GM15510 (cell line): ENCODE measurements around the gene TTLL11.

Experiments used
- POLR2A ChIP-seq: IDR thresholded peaks from 3 replicates; pipeline ENCODE4 v1.6.1; 2011; ENCODE audit warnings: borderline replicate concordance; ENCODE audit not compliant: insufficient read length; ENCODE audit errors: extremely low read depth

Gene TTLL11

GRCh38 chr9:121945849-121946248 lies 147.3 kb downstream of the TTLL11 start:
- TF ChIP-seq POLR2A = no peak

- TF ChIP-seq POLR2A = no peak
Measured at GRCh38 chr9:121945281-121945680, 147.8 kb downstream of the TTLL11 start.

GRCh38 chr9:121944711-121945191 lies 148.4 kb downstream of the TTLL11 start:
- no peak for TF ChIP-seq POLR2A

- no peak for TF ChIP-seq POLR2A
Measured at GRCh38 chr9:121943463-121943862, 149.6 kb downstream of the TTLL11 start.

- TF ChIP-seq POLR2A = no peak
Measured at GRCh38 chr9:121942866-121943382, 150.2 kb downstream of the TTLL11 start.

- no peak for TF ChIP-seq POLR2A
Measured at GRCh38 chr9:121942313-121942712, 150.8 kb downstream of the TTLL11 start.

- TF ChIP-seq POLR2A = no peak
Measured at GRCh38 chr9:121939643-121940042, 153.5 kb downstream of the TTLL11 start.

GRCh38 chr9:121938621-121939020 lies 154.5 kb downstream of the TTLL11 start:
- no peak for TF ChIP-seq POLR2A

- TF ChIP-seq POLR2A = no peak
Measured at GRCh38 chr9:121937240-121937639, 155.9 kb downstream of the TTLL11 start.

GRCh38 chr9:121935739-121936138 lies 157.4 kb downstream of the TTLL11 start:
- no peak for TF ChIP-seq POLR2A

- TF ChIP-seq POLR2A = no peak
Measured at GRCh38 chr9:121930956-121931355, 162.2 kb downstream of the TTLL11 start.

- TF ChIP-seq POLR2A = no peak
Measured at GRCh38 chr9:121929893-121930875, 162.9 kb downstream of the TTLL11 start.

GRCh38 chr9:121927636-121928035 lies 165.5 kb downstream of the TTLL11 start:
- no peak for TF ChIP-seq POLR2A

GRCh38 chr9:121927081-121927480 lies 166.0 kb downstream of the TTLL11 start:
- no peak for TF ChIP-seq POLR2A

- no peak for TF ChIP-seq POLR2A
Measured at GRCh38 chr9:121926351-121926801, 166.7 kb downstream of the TTLL11 start.

GRCh38 chr9:121925935-121926334 lies 167.2 kb downstream of the TTLL11 start:
- TF ChIP-seq POLR2A = no peak
